Cerebellar cortex (tissue), 1 donor: Measurements from ENCODE around the gene RPRD1B.

Source experiments
- DNase-seq: peaks from one replicate; pipeline ENCODE4 v3.0.0-alpha.2; 2015; ENCODE audit warnings: low spot score

The RPRD1B gene

GRCh38 chr20:38036366-38036765 is 2.8 kb downstream of the RPRD1B start:
- DNase-seq: no peak

- DNase-seq: no peak
These were observed 6.7 kb downstream of the RPRD1B start for GRCh38 chr20:38040276-38040675.

- no peak for DNase-seq
These were observed 10.2 kb downstream of the RPRD1B start for GRCh38 chr20:38043512-38044300.

- DNase-seq: no peak
These were observed 11.1 kb downstream of the RPRD1B start for GRCh38 chr20:38044685-38045084.

- no peak for DNase-seq
These were observed 13.0 kb downstream of the RPRD1B start for GRCh38 chr20:38046572-38046971.

GRCh38 chr20:38049800-38050199 is 16.3 kb downstream of the RPRD1B start:
- peak; percentile 19 for DNase-seq

- DNase-seq: no peak
These were observed 17.1 kb downstream of the RPRD1B start for GRCh38 chr20:38050686-38051085.

- DNase-seq: no peak
These were observed 19.3 kb downstream of the RPRD1B start for GRCh38 chr20:38052870-38053269.

- DNase-seq: no peak
These were observed 21.1 kb downstream of the RPRD1B start for GRCh38 chr20:38054647-38055046.

GRCh38 chr20:38055294-38055693 is 21.7 kb downstream of the RPRD1B start:
- no peak for DNase-seq

- DNase-seq: no peak
These were observed 22.3 kb downstream of the RPRD1B start for GRCh38 chr20:38055848-38056247.

GRCh38 chr20:38057351-38057972 is 23.9 kb downstream of the RPRD1B start:
- DNase-seq: peak; percentile 80

- DNase-seq: no peak
These were observed 26.3 kb downstream of the RPRD1B start for GRCh38 chr20:38059832-38060231.

GRCh38 chr20:38060536-38060935 is 27.0 kb downstream of the RPRD1B start:
- no peak for DNase-seq

- no peak for DNase-seq
These were observed 27.6 kb downstream of the RPRD1B start for GRCh38 chr20:38061109-38061508.

- no peak for DNase-seq
These were observed 29.3 kb downstream of the RPRD1B start for GRCh38 chr20:38062890-38063289.

- DNase-seq: no peak
These were observed 30.5 kb downstream of the RPRD1B start for GRCh38 chr20:38063911-38064530.

GRCh38 chr20:38065764-38066375 is 32.3 kb downstream of the RPRD1B start:
- peak; percentile 60 for DNase-seq

GRCh38 chr20:38066969-38067716 is 33.6 kb downstream of the RPRD1B start:
- DNase-seq: no peak

- DNase-seq: no peak
These were observed 34.3 kb downstream of the RPRD1B start for GRCh38 chr20:38067717-38068365.

GRCh38 chr20:38072898-38073297 is 39.4 kb downstream of the RPRD1B start:
- DNase-seq: no peak
